GM12865 (cell line): ENCODE measurements around the gene CANX.

Experiments
- DNase-seq: peaks from one replicate; pipeline ENCODE4 v3.0.0; 2010; ENCODE audit warnings: low read depth
- H3K4me3 ChIP-seq: 2 replicates; pipeline ENCODE4 v1.5.1; 2011; ENCODE audit warnings: mild to moderate bottlenecking, low read depth, low read length, control low read depth
- TF ChIP-seq, protein P1 (sequence below): IDR thresholded peaks from 2 replicates; pipeline ENCODE4 v1.5.1; 2011; ENCODE audit warnings: low read length, control low read depth, low read depth, inconsistent platforms; ENCODE audit not compliant: insufficient read depth; ENCODE audit errors: missing control alignments

Gene CANX

DNA sequence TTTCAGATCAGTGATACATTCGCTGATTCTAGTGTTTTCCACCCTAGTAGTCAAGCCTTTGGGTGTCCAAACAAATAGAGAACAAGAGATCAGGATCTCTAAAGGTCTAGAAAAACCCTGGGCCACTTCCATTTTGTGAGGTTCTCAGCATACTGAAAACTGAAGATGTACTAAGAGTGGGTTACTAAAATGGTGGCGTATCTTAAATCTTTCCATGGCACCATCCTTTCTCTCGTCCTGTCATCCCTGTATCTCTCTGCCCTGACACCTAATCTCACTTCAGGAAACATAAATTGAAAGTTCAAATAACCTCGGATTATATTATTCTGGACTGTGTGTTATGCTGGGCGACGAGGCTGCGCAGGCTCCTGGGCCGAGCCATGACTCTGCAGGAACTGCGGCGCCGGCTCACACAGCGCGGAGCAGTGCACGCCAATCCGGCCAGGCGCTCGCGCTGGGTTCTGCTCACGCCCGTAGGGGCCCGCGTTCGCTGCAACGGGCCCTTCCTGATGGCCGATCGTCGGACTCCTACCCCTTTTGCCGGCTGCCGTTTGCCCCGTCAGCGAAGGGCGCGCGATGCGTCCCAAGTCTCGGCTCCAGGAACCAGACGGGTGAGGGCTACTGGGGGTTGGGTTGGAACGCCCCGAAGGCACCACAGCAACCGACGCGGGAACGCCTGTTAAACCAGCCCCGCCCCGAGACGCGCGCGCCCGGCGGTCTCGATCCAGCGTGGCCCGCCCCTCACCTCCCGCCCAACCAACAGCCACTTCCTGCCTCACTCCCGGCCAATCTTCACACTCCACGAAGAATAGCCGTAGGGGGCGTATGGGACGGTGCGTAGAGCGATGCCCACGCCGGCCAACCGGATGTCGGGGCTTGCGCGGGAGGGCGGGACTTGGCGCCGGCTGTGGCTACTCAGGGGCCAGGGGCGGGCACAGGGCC lies 503 bp upstream of the CANX start:
- H3K4me3 ChIP-seq: peak overlapping the region; percentile 77
- TF ChIP-seq, protein P1, sequence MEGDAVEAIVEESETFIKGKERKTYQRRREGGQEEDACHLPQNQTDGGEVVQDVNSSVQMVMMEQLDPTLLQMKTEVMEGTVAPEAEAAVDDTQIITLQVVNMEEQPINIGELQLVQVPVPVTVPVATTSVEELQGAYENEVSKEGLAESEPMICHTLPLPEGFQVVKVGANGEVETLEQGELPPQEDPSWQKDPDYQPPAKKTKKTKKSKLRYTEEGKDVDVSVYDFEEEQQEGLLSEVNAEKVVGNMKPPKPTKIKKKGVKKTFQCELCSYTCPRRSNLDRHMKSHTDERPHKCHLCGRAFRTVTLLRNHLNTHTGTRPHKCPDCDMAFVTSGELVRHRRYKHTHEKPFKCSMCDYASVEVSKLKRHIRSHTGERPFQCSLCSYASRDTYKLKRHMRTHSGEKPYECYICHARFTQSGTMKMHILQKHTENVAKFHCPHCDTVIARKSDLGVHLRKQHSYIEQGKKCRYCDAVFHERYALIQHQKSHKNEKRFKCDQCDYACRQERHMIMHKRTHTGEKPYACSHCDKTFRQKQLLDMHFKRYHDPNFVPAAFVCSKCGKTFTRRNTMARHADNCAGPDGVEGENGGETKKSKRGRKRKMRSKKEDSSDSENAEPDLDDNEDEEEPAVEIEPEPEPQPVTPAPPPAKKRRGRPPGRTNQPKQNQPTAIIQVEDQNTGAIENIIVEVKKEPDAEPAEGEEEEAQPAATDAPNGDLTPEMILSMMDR: no peak
- peak; percentile 100 for DNase-seq

- DNase-seq: peak; percentile 80
Measured at GRCh38 chr5:179699616-179700237, 960 bp downstream of the CANX start.

GRCh38 chr5:179700401-179700918 lies 1.7 kb downstream of the CANX start:
- TF ChIP-seq, protein P1: no peak
- DNase-seq: peak; percentile 19
- H3K4me3 ChIP-seq: peak overlapping the region; percentile 66

More at GRCh38 chr5:179699616-179700237, 960 bp downstream of the CANX start:
- TF ChIP-seq, protein P1: no peak
- H3K4me3 ChIP-seq: peak overlapping the region; percentile 66

- no peak for DNase-seq
- no peak overlapping the region for H3K4me3 ChIP-seq
- TF ChIP-seq, protein P1: no peak
Measured at GRCh38 chr5:179716286-179716685, 17.5 kb downstream of the CANX start.

DNA sequence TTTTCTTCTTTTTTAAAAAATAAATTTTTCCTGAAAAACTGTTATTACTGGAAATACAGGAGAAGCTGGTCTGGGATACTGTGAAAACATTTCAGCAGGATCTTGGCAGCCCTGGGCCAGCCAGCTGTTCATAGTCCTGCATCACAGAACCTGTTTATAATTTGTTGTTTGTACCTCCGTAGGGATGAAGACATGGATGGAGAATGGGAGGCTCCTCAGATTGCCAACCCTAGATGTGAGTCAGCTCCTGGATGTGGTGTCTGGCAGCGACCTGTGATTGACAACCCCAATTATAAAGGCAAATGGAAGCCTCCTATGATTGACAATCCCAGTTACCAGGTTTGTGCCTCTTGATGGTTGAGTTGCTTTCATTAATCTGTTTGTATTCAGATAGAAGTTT lies 21.5 kb downstream of the CANX start:
- DNase-seq: no peak
- no peak overlapping the region for H3K4me3 ChIP-seq
- TF ChIP-seq, protein P1: no peak

DNA sequence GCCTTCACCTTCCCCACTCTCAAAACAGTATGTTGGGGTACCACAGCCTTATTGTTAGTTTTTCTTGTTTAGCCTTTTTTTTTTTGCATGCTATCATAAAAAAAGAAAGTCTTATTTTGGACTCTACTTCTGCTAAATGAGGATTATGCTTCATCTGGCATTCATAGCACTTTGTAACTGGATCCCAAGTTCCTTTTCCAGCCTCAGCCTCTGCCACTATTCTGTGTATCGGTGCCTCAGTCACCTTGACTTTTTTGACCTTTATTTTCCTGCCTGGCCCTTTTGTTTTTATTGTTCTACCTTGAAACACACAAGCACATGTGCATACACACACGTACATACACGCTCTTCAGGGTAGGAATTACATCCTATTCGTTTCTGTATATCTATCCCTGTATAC lies 25.4 kb downstream of the CANX start:
- H3K4me3 ChIP-seq: no peak overlapping the region
- no peak for DNase-seq
- TF ChIP-seq, protein P1: no peak
